SK-N-SH (cell line): ENCODE measurements around the gene DSP.

Source experiments
- PBX3 ChIP-seq: IDR thresholded peaks from 2 replicates; pipeline ENCODE4; 2012
- SMC3 ChIP-seq: IDR thresholded peaks from 2 replicates; pipeline ENCODE4 v1.6.1; 2012; ENCODE audit warnings: low read depth, low read length, improper control_type of control experiment

DNA sequence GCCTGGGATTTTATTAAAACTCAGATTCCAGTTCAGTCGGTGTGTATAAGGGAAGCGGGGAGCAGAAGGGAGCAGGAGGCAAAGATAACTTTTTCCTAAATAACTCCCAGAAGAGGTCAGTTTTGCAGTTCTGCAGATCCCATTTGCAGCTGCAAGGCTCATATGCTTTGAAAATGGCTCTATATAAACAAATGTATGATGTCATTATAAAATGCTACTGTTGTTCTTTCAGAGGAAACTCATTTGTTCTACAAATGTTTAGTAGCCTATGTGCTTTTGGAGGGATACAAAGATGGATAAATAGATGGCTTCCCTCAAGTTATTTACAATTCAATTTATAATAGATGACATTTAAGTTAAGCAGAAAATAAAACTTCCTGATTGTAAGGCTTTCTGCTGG, 29.2 kb upstream of the DSP start:
- TF ChIP-seq PBX3 (no peak), SMC3 (no peak)
